GM19328 (cell line): ENCODE results near the gene LXN.
A peak's percentile ranks its signal among the peaks of the same experiment; 100 is the strongest.
"Not testable (repeated sequence)": the region's sequence is repeated elsewhere in the genome, so short reads cannot be mapped to it uniquely, and the experiment has no call there.

ENCODE experiments used
- ATAC-seq: cut with Tn5 transposase; IDR thresholded peaks from one replicate; pipeline ENCODE4 v1.9.1; 2021; ENCODE audit warnings: mild to moderate bottlenecking, moderate library complexity; ENCODE audit not compliant: unreplicated experiment

LXN gene, protein sequence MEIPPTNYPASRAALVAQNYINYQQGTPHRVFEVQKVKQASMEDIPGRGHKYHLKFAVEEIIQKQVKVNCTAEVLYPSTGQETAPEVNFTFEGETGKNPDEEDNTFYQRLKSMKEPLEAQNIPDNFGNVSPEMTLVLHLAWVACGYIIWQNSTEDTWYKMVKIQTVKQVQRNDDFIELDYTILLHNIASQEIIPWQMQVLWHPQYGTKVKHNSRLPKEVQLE

DNA sequence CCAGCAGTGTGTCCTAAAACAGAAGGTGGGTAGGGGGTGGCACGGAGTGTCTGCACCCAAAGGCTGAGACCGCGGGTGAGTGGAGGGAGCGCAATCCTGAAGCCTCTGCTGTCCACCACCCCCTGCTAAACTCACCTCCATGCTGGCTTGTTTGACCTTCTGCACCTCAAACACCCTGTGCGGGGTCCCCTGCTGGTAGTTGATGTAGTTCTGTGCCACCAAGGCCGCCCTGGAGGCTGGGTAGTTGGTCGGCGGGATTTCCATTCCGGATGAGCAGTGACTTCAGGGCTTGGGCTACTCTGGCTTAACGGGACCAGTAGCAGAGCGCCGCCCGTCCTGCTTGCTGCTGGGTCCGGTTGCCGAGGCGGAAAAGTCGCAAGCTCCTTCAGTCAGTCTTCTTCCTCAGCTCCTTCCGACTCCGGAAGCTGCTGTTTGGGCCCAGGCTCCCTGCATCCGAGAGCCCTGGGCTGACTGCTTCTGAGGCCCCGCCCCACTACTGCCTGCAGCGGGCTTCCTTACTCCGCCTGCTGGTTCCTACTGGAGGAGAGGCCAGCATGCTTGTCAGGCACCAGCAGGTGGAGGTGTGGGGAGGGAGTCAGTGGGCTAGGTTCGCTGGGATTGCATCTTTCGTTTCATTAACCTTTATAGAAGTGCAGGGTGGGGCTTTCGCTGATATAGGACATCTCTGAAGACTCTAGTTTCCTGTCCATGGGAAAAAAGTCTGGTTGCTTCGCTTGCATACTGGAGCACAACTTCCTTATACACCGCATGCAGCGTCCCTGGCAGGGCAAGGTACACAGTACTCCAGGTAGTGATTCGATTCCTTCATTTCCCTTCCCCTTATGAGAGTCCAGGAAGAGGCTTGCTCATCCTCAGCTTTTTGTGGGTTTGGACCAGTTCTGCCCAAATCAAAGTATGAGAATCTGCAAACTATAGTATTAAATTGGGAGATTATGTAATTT lies at the start of gene LXN:
Gene LXN (minus strand): TSS at position 434 of the 962 bp plus-strand sequence. CDS start 170 bp downstream, at position 264.
- ATAC-seq: peak; percentile 100

DNA sequence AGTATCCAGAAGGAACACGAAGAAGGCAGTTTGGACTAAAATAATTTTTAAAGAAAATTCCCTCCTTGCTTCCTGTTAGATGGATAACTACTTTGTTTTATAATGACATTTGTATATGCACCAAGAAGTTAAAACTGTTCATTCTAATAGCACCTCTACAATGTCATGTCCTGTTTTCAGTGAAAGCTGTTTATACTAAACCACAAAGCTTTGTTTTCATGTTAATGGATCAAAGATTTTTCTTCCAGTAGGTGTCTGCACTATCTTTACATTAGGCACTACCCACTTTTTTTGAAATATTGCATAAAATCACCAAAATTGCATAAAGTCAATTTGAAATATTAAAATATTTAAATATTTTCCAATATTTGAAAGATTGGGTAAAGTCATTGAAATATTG lies 49.7 kb upstream of the LXN start:
- ATAC-seq: no peak

DNA sequence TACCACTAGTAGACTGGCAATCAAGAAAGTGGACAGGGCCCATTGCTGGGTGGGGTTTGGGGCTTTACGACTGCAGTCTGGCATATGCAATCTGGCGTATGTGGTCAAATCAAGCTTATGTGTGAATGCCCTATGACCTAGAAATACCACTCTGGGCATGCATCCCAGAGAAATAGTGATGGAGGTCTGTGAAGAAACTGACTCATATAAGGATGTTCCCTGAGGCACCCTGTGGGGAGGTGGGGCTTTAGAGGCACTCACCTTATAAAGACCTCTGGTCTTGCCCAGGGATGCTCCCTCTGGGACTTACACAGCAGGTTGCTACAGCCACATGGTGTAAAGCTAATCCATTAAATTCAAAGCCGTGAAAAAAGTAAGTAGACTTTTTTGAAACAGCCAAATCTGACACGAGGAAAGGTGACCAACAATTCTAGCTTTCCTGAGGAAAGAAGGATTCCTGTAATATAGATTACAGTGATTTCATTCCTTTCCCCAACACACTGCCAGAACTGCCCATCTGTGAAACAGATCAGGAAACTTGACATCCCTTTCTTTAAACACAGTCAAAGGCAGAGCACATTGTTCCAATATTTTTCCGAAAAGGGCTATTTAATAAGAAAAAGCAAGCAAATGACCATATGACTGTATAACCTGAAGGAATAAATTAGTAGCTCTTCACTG lies 46.2 kb upstream of the LXN start:
- no peak for ATAC-seq

DNA sequence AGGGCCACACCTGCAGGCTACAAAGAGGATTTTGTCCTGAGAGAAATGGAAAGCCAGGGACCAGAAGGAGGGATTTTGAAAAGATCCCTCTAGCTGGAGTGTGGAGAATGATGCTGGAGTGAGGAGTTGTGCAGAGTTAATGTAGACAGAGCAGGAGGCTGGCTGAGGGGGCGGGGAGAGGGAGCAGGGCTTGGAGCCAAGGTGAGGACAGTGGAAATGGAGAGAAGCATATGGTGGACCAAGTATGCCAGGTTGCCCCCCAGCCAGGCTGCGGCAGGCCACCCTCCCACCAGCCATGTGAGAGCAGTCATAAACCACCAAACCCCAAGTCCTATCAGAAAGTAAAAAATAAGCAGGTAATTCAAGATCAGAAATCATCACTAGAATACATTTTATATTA lies 45.1 kb upstream of the LXN start:
- ATAC-seq: no peak

DNA sequence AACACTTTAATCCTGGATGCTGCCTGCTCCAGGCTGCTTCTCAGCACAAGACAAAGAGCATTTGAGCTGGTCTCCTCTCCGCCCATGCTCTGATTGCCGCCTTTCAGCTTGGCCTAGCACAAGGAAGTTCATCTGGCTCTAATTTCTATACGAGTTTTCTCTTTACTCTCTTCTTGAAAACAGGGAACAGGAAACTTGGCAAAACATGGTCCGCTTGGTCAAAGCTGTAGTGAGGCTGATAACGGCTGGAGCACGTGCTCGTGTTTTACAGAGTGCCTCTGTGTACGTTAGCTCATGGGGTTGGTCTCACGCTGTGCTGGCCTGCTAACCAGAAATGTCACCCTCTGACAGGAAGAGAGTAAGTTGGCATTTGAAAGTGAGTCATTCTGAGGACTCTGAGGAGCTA lies 40.6 kb upstream of the LXN start:
- no peak for ATAC-seq

DNA sequence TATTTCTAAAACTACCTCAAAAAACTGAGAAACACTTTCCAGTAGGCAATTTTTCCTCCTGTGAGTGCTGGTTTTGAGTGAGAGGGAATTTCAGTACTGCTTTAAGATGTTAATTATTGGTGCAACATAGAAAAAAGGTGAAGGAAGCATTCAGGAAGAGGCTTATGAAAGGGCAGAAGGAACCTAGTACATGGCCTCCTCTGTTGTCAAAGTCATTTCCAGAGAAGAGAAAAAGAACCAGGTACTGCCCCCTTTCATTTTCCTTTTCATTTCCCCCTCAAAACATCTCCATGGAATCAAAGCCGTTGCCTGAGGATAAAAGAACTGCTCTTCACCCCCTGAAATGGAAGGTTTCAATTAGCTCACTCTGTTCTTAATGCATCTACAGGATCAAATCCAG lies 40.0 kb upstream of the LXN start:
- ATAC-seq: no peak

DNA sequence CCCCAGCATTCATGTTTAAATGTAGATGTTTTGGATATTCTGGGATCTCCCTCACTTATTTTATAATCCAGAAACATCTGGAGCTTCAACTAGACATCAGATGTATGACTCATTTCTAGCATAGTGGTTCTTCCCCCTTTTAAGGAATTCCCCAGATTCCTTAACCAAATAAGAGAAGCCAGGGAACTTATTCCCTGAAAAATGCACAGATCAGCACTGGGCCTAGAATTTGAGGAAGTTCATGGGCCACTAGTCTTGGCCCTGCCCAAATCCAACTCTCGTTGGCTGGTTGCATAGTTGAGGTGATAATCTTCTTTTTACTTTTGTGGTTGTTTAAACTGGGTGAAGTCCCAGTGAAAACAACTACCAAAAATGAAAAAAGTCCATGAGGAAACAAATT lies 39.4 kb upstream of the LXN start:
- no peak for ATAC-seq

DNA sequence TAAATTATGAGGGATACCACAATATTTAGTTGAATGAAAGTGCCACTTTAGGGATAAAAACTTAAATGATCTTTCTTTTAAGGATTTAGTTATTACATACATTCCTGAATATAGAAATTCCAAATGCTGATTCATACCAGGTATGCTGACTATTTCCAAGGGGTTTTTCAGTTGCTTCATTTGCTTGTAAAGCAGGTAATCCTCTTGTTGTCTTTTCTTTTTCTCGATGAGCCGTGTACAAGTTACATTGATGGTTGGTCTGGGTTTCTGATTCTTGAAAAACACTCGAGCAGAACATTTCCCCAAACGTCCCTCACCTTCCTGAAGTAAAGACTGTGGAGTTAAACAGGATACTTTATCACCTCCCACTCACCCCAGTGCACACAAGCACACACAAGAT lies 38.2 kb upstream of the LXN start:
- ATAC-seq: no peak

DNA sequence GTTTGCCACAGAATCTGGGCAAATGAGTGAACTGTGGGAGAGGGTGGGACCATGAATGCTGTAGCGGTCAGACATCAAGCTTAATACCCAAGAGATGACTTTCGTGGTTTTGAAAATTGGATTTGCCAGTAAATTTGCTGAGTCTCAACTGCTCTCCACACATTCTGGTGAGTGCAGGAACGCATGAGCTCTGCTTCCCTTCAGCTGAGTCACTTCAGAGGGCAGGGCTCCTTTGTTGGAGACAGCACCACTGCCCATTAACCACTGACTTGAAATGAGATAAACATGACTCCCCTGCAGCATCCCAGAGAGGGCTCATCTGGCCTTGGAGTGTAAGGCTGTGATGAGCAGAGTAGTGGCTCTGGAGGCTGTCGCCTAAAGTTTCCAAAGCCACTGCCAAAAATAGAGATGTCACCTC lies 37.2 kb upstream of the LXN start:
- no peak for ATAC-seq

DNA sequence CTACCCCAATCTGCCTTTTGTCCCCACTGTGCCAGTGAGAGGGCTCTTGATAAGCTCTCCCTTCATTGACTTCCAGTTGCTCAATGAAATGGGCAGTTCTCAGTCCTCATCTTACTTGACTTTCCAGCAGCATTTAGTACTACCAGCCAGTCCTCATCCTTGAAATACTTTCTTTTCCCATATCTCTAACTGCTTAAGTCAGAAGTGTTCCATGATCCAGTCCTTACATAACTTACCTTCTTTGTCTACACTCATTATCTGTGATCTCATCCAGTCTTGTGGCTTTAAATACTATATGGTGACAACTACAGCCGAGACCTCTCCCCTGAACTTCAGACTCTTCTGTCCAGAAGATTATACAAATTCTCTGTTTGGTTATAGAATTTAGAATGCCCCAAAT lies 31.1 kb upstream of the LXN start:
- no peak for ATAC-seq

DNA sequence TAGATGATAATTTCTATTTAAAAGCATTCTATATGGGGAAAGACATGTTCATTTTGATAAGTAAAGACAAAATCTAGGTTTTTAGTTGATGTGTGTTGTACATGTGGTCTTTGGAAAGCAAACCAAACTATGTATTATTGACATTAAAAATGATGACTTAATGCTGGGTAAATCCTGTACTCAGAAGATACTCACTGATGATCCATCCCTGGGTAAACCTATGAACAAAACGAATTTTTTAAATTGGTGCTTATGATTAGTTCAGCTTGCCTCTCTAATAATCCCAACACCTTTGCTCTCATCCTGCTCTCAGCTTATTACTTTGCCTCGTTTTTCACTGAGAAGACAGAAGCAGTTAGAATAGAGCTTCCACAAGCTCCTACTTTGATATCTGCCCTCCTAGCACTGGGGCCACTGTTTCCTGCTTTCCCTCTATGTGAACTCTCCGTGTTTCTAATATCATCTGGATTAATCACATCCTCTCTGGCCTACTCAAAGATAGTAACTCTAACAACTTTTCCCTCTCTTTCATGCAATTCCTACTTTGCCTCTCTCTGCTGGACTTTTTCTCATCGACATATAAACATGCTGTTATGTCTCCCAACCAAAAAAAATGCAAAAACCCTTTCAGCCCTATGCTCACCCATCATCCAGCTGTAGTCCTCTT lies 30.5 kb upstream of the LXN start:
- ATAC-seq: no peak

DNA sequence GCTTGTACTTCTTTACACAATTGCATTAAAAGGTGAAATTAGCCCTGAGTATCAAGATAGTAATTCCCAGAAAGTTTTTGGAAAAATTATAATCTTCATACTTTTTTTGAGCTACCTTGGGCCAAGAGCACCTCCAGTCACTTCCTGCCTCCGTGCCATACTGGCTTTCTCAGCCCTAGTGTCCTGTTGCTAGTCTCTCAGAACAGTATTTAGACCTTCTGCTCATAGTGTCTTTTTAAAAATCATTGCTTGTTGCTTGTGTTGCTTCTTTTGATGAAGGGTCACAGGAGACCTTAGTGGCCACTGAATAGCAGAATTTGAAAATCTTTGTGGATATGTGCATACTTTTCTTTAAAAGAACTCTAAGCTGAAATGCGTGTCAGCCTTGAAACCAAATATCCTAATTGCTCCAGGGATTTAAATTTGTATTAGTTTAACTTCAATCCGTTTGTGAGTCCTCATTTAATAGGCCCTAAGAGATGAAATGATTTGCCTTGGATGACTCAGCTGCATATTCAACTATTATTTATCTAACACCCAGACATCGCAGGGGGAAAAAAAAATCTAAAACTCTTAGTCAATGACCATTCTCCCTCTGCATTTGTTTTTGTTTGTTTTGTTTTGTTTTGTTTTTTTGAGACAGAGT lies 29.1 kb upstream of the LXN start:
- ATAC-seq: no peak

DNA sequence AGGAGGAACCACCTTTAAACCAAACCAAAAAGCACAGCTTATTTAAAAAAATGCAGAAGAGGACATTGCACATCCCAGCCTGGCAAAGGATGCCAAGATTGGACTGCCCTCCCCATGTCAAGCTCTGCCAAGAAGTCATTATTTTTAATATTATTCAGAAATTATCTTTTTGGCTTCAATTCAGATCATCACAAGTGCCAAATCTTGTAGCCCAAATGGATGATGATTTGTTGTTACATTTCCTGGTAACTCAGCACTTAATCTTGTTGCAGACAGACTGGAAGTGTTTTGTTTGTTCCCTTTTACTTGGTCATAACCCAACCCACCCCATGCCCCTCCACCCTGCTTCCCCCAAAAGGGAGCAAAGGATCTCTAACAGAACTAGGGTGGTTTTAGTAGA lies 28.1 kb upstream of the LXN start:
- no peak for ATAC-seq

DNA sequence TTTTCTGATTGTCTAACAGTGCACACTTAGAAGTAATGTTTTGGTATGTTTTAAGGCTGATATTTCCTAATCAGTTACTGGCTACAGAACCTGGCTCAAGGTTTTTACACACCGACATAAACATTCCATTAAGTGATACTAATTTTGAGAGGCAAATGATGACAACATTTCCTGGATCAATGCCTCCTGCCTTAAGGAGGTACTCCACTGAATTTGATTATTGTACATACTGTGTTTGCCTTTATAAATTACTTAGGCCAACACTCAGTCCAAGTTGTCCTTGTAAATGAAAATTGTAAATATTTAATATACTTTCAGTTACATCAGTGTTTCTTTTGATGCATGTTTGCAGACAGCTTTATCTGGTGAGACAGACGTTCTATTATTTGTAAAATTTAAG lies 24.2 kb upstream of the LXN start:
- no peak for ATAC-seq

DNA sequence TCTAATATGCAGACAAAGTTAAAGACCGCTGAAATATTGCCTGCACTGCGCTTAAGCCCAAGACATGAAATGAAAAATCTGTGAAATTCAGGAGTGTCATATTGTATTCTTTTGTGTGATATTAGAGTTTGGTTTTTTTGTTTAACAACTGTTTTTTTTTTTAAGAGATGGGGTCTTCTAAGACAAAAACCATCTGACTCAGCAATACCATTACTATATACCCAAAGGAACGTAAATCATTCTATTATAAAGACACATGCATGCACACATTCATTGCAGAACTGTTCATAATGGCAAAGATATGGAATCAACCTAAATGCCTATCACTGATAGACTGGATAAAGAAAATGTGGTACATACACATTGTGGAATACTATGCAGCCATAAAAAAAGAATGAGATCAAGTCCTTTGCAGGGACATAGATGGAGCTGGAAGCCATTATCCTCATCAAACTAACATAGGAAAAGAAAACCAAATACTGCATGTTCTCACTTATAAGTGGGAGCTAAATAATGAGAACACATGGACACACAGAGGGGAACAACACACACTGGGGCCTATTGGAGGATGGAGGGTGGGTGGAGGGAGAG lies 21.5 kb upstream of the LXN start:
- not testable (repeated sequence) for ATAC-seq

DNA sequence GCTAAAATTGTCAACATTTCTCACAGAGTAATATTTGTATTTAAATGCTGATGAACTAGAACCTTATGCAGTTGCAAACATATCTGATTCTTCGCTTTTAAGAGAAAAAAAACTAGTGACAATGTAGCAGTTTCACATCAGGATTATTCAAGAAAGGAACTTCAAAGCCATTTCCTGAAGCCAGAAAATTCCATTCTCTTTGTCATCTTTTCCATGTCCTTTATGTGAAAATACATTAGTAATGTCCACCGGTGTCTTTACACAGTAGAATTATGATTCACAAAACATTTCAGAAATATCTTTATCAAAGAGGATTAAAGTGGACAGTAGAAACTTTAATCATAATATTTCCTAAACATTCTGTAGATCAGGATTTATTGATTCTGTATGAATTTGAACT lies 12.7 kb upstream of the LXN start:
- ATAC-seq: no peak

DNA sequence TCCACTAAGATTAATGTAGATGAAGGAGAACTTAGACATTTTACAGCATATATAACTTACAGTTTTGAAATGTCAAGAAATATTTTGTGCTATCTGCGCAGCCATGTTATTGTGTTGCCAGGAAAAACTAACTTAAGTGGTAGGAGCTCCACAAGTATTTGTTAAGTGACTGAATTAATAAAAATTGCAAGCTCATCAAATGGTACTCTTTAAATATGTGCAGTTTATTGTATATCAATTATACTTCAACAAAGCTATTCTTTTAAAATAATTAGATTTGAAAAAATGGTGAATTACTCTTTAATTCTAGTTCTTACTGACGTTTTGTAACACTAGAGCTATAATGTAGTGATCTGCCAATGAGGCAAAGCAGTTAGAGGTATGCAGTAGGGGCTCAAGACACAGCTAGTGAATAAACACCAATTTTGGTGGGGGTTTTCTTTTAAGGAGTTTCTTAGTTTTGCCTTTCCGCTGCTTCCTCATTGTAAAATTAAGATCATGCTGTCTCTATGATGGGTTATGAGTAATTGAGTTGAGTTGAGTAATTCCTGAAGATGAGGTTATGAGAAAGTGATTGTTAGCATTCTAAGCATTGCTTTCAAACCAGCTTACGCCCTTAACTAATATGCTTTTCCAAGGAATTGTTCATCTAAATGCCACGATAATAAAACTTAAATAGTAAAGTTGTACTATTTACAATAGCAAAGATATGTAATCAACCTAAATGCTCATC lies 10.9 kb upstream of the LXN start:
- ATAC-seq: no peak

DNA sequence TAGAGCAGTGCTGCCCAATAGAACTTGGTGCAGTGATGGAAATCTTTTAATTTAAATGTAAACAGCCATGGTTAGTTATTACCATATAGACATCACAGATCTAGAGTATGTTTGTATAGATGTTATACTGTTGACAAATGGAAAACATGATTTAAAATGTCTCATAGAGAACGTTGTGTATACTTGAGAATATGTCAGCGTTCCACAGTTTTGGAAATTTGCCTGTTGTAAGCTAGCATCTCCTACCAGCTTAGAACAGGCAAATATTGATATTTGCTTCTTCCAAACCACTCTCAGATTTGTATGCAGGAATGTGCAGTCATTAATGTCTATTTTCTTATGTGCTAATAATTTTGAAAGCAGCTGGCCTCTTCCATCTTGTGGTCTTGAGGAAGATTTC lies 8.4 kb upstream of the LXN start:
- no peak for ATAC-seq

DNA sequence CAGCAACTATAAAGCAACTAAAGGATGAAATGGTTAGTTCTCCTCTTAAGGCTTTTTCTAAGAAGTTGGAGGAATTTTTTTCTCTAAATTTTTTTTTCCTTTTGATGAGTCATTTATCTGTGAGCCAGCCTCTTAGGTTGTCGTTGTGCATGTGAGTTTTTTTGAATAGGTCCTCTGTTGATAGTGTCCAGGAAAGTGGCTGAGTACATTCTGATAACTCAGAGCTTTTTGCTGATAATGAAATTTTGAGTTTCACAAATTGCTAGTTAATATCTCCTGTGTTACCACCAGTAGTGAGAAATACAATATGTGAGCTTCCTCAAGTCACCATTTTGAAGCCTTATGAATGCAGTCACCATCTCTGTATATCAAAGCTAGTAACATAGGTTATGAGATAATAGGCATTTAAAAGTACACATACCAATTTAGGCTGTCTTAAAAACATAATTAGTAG lies 7.1 kb upstream of the LXN start:
- ATAC-seq: no peak

DNA sequence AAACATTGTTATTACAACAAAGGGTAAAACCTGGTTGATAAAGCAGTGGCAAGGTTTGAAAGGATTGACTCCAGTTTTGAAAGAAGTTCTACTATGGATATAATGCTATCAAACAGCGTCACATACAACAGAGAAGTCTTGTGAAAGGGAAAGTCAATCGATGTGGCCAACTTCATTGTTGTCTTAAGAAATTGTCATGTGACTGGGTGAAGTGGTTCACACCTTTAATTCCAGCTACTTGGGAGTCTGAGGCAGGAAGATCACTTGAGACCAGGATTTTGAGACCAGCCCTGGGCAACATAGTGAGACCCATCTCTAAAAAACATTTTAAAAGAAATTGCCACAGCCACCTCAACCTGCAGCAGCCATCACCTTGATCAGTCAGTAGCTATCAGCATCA lies 6.2 kb upstream of the LXN start:
- no peak for ATAC-seq
